ENCODE data around the gene FAM13A. TPM values are rescaled to one million over a fixed set of nuclear protein-coding genes. Genes with fewer than 3 reads are reported as not detected.

The FAM13A gene
- total and polyA plus RNA-seq, 11 donors, result 3.7 to 30.4 (median 11.5) TPM

DNA sequence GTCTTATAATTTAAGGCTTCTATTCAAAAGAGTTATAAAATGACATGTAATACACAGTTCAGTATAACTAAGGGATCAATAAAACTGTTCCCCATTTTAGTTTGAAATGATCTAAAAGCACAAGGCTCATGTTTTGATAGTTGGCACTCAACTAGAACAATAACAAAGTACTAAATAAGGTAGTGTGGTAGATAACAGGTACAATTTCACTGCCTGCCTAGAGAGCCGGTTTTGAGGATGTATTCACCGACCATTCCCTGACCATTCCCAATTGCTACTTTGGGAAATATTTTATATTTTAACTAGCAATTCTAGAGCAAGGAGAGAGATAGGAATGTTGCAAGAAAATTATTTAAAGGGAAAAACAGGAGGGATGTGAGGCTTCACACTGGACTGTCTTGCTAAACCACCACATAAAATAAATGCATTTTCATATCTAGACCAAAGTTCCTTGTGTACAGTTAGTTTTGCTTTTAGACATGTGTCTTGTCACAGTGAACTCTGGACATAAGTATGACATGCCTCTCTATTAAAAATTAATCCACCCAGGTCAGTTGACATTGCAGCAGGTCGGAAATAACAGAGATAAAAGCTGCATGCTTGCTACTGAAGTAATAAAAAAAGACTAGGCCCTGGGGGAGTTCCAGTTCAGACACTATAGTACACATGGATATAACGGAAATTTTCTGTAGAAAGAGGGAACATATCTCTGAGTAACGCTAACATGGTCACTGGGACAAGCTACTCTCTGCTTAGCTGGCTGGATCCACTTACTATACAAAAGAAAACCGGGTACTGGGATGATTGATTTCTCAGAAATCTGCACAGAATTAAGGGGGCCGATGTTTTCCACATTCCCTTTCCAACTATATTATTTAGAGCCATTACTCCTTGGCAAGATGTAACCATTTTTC lies 303.1 kb downstream of the FAM13A start:
- H3K4me3 ChIP-seq, result no peak overlapping the region
- peaks cover 0 to 64% (median 41%) of the 10 kb centered on the region in 9 donors for H3K36me3 ChIP-seq
- H3K27ac ChIP-seq, result no peak overlapping the region
- DNase-seq (no peak), ATAC-seq (peak in 1 of 4 donors; percentile 36)
- intact Hi-C loops (cut with DNase I), result no loop called here
- peaks cover 2 to 32% (median 15%) of the 10 kb centered on the region in 12 donors for H3K4me1 ChIP-seq
- WGBS, 4 donors, result 53 to 65% (median 57%) methylated on average over 7 of the region's 7 CpGs
- no peak for TF ChIP-seq POLR2A (IDR thresholded peaks at IDR 0.05)
- TF ChIP-seq, protein P1, sequence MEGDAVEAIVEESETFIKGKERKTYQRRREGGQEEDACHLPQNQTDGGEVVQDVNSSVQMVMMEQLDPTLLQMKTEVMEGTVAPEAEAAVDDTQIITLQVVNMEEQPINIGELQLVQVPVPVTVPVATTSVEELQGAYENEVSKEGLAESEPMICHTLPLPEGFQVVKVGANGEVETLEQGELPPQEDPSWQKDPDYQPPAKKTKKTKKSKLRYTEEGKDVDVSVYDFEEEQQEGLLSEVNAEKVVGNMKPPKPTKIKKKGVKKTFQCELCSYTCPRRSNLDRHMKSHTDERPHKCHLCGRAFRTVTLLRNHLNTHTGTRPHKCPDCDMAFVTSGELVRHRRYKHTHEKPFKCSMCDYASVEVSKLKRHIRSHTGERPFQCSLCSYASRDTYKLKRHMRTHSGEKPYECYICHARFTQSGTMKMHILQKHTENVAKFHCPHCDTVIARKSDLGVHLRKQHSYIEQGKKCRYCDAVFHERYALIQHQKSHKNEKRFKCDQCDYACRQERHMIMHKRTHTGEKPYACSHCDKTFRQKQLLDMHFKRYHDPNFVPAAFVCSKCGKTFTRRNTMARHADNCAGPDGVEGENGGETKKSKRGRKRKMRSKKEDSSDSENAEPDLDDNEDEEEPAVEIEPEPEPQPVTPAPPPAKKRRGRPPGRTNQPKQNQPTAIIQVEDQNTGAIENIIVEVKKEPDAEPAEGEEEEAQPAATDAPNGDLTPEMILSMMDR (IDR thresholded peaks at IDR 0.05), result no peak
- no peaks in the 10 kb centered on the region for H3K9me3 ChIP-seq
- no peaks in the 10 kb centered on the region for H3K27me3 ChIP-seq

DNA sequence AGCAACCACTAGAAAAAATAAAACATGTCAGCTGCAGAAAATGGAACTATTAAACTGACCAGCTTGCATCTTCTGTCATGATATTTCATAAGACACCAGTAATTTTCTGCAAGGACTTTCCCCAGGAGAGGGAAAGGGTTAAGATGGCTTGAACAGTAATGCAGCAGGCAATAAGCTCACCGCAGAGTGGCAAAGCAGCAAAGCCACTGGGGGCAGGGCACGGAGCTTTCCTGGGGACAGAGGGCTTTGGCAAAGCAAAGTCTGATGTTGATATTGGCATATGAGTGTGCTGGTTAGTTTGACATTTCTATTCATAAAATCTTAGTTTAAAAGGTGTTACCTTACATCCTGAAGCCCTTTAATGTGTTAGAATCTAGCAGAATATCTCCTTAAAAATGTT lies 304.2 kb downstream of the FAM13A start:
- no peaks in the 10 kb centered on the region for H3K27me3 ChIP-seq
- no peak for ATAC-seq
- no peak overlapping the region for H3K4me3 ChIP-seq
- intact Hi-C loops (cut with DNase I), result no loop called here
- peaks cover 0 to 23% (median 8%) of the 10 kb centered on the region in 12 donors for H3K4me1 ChIP-seq
- no peaks in the 10 kb centered on the region for H3K9me3 ChIP-seq
- WGBS, 4 donors, result 40 to 64% (median 54%) methylated on average over 2 of the region's 2 CpGs
- H3K27ac ChIP-seq, result no peak overlapping the region
- no peak for TF ChIP-seq POLR2A (IDR thresholded peaks at IDR 0.05)
- TF ChIP-seq, protein P1 (IDR thresholded peaks at IDR 0.05), result no peak
- DNase-seq, result no peak
- peaks cover 0 to 71% (median 41%) of the 10 kb centered on the region in 9 donors for H3K36me3 ChIP-seq

DNA sequence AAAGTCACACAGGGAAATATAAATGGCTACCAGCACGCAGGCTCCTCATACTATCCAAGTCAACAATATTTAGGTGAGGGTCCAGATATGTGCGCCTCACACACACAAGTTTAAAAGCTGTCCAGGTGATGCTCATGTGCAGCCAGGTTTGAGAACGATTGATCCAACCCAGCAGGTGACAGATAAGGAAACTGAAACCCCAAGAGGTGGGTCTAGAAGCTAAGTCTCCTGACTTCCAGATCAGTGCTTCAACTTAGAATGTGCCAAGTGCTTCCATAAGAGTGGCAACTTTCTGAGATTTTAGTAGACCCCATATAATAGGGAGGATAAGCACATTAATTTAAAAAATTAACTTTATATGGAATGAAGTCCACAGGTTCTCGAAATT lies 304.9 kb downstream of the FAM13A start:
- ATAC-seq (no peak), DNase-seq (no peak)
- WGBS, 4 donors, result 93 to 96% (median 95%) methylated on average over 4 of the region's 4 CpGs
- Histone ChIP-seq H3K27me3 (no peaks in the 10 kb centered on the region), H3K9me3 (no peaks in the 10 kb centered on the region), H3K36me3 (peaks cover 0 to 78% (median 47%) of the 10 kb centered on the region in 9 donors), H3K4me1 (peaks cover 0 to 16% (median 6%) of the 10 kb centered on the region in 12 donors), H3K27ac (no peak overlapping the region), H3K4me3 (no peak overlapping the region)
- intact Hi-C loops (cut with DNase I), result no loop called here
- TF ChIP-seq POLR2A (IDR thresholded peaks at IDR 0.05), result no peak
- TF ChIP-seq, protein P1 (IDR thresholded peaks at IDR 0.05), result no peak

DNA sequence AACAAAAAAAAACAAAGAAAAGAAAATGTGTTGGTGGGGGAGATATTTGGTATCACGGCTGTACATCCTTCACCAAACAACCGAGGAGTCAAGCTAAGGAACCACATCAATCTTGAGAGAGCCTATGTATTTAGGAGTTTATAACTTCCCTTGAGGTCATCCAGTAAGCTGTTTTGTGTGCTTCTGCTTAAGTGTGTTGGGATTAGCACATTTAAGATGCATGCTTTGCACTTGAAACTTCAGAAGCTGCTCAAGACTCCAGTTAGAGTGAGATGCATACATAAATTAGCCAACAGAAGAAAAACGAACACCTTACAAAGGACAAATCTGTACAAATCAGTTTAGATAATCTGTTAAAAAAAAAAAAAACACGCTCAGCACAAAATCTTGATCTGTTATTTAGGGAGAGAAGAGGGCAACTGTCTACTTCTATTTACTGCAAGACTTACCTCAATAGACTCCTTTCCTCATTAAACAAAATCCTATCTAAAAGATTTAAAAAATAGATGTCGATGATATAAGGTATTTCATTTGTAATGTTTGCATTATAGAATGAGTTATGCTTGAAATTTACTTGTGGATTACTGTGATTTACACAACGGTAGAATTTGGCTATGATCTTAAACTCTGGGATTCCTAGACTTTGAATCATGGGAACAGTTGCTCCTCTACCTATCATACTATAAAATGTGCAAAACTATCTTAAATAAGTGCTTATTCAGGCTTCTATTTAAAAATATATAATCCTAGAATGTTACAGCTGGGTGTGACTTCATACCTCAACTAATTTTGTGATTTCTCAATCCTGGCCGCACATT lies 305.5 kb downstream of the FAM13A start:
- DNase-seq (no peak), ATAC-seq (no peak)
- H3K4me3 ChIP-seq, result no peak overlapping the region
- 93 to 96% (median 96%) methylated on average over 7 of the region's 7 CpGs for WGBS, 4 donors
- no peaks in the 10 kb centered on the region for H3K27me3 ChIP-seq
- peaks cover 0 to 14% (median 4%) of the 10 kb centered on the region in 12 donors for H3K4me1 ChIP-seq
- no peaks in the 10 kb centered on the region for H3K9me3 ChIP-seq
- no peak overlapping the region for H3K27ac ChIP-seq
- intact Hi-C loops (cut with DNase I), result no loop called here
- peaks cover 0 to 83% (median 53%) of the 10 kb centered on the region in 9 donors for H3K36me3 ChIP-seq
- TF ChIP-seq POLR2A (IDR thresholded peaks at IDR 0.05), result no peak
- TF ChIP-seq, protein P1 (IDR thresholded peaks at IDR 0.05), result no peak

All from heart left ventricle (tissue), 16 donors.